ENCODE results near the gene ADK.

Gene ADK

GRCh38 chr10:74662635-74663034 lies 511.6 kb downstream of the ADK start:
- no peak for DNase-seq (ENCODE audit: low spot score)

GRCh38 chr10:74669210-74669609 lies 518.2 kb downstream of the ADK start:
- peak; percentile 86 for DNase-seq (ENCODE audit: low spot score)

- no peak for DNase-seq (ENCODE audit: low spot score)
Measured at GRCh38 chr10:74671716-74672115, 520.7 kb downstream of the ADK start.

- no peak for DNase-seq (ENCODE audit: low spot score)
Measured at GRCh38 chr10:74672430-74673165, 521.6 kb downstream of the ADK start.

GRCh38 chr10:74674927-74675326 lies 523.9 kb downstream of the ADK start:
- no peak for DNase-seq (ENCODE audit: low spot score)

- DNase-seq (ENCODE audit: low spot score), result no peak
Measured at GRCh38 chr10:74675484-74675883, 524.5 kb downstream of the ADK start.

- no peak for DNase-seq (ENCODE audit: low spot score)
Measured at GRCh38 chr10:74677951-74678350, 526.9 kb downstream of the ADK start.

- DNase-seq (ENCODE audit: low spot score), result no peak
Measured at GRCh38 chr10:74681917-74682627, 531.1 kb downstream of the ADK start.

- no peak for DNase-seq (ENCODE audit: low spot score)
Measured at GRCh38 chr10:74683067-74683466, 532.0 kb downstream of the ADK start.

- DNase-seq (ENCODE audit: low spot score), result no peak
Measured at GRCh38 chr10:74683621-74684364, 532.8 kb downstream of the ADK start.

- no peak for DNase-seq (ENCODE audit: low spot score)
Measured at GRCh38 chr10:74684462-74684861, 533.4 kb downstream of the ADK start.

GRCh38 chr10:74685564-74685963 lies 534.5 kb downstream of the ADK start:
- no peak for DNase-seq (ENCODE audit: low spot score)

- DNase-seq (ENCODE audit: low spot score), result no peak
Measured at GRCh38 chr10:74690393-74690792, 539.4 kb downstream of the ADK start.

GRCh38 chr10:74691164-74691563 lies 540.1 kb downstream of the ADK start:
- no peak for DNase-seq (ENCODE audit: low spot score)

- no peak for DNase-seq (ENCODE audit: low spot score)
Measured at GRCh38 chr10:74704629-74705357, 553.8 kb downstream of the ADK start.

- no peak for DNase-seq (ENCODE audit: low spot score)
Measured at GRCh38 chr10:74705358-74705980, 554.4 kb downstream of the ADK start.

- no peak for DNase-seq (ENCODE audit: low spot score)
Measured at GRCh38 chr10:74706966-74707365, 555.9 kb downstream of the ADK start.

GRCh38 chr10:74708246-74708645 lies 557.2 kb downstream of the ADK start:
- no peak for DNase-seq (ENCODE audit: low spot score)

- no peak for DNase-seq (ENCODE audit: low spot score)
Measured at GRCh38 chr10:74718208-74718607, 567.2 kb downstream of the ADK start.

- DNase-seq (ENCODE audit: low spot score), result no peak
Measured at GRCh38 chr10:74728225-74728624, 577.2 kb downstream of the ADK start.

- DNase-seq (ENCODE audit: low spot score), result no peak
Measured at GRCh38 chr10:74730246-74730645, 579.2 kb downstream of the ADK start.

All from SK-N-DZ (cell line).